Pons (tissue), 1 donor: ENCODE measurements around the gene XRRA1.
A peak's percentile ranks its signal among the peaks of the same experiment; 100 is the strongest.
"Not testable (repeated sequence)": the region's sequence is repeated elsewhere in the genome, so short reads cannot be mapped to it uniquely, and the experiment has no call there.

Experiments
- DNase-seq: peaks from one replicate; pipeline ENCODE4 v3.0.0-alpha.2; 2016; ENCODE audit warnings: low spot score

The XRRA1 gene

GRCh38 chr11:74826901-74827300 lies 122.0 kb downstream of the XRRA1 start:
- DNase-seq, result no peak

DNA sequence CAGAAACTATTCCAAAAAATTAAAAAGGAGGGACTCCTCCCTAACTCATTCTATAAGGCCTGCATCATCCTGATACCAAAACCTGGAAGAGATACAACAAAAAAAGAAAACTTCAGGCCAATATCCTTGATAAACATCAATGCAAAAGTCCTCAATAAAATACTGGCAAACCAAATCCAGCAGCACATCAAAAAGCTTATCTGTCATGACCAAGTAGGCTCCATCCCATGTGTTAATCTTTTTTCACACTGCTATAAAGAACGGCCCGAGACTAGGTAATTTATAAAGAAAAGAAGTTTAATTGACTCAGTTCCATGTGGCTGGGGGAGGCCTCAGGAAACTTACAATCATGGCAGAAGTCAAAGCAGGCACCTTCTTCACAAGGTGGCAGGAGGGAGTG lies 123.3 kb downstream of the XRRA1 start:
- not testable (repeated sequence) for DNase-seq

GRCh38 chr11:74824285-74824982 lies 124.5 kb downstream of the XRRA1 start:
- no peak for DNase-seq

GRCh38 chr11:74822170-74822569 lies 126.7 kb downstream of the XRRA1 start:
- peak; percentile 89 for DNase-seq

DNA sequence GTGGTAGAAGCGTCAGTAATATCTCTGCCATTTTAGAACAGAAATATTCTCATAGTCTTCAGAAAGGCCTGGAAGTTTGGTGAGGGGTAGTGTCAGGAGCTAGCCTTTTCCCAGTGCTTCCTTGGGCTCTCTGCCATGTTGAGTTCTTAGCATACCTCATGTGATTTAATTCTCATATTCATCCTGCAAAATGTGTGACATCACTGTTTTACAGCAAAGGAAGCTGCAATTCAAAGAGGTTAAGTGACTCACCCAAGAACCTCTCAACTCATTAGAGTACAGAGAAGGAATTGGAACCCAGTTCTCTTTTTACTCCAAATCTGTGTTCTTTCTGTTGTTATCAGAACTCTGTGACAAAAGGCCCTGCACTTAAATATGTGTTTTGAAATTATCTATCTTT lies 128.1 kb downstream of the XRRA1 start:
- DNase-seq, result no peak

DNA sequence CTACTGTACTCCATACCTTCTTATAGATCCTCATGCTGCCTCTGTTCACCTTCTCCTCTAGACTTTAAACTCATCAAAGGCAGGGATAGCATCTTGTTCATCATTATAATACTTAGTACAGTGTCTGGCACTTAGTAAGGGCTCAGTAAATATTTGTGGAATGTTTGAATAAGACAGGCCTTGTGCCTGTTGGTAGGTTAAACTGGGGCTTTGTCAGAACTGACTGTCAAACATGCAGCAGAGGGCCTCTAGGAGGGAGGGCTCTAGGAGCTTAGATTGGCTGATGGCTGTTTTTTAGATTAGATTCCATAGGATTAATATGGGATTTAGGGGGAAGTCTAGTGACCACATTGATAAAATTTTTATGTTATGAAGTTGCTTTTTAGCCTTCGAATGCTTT lies 129.5 kb downstream of the XRRA1 start:
- no peak for DNase-seq

DNA sequence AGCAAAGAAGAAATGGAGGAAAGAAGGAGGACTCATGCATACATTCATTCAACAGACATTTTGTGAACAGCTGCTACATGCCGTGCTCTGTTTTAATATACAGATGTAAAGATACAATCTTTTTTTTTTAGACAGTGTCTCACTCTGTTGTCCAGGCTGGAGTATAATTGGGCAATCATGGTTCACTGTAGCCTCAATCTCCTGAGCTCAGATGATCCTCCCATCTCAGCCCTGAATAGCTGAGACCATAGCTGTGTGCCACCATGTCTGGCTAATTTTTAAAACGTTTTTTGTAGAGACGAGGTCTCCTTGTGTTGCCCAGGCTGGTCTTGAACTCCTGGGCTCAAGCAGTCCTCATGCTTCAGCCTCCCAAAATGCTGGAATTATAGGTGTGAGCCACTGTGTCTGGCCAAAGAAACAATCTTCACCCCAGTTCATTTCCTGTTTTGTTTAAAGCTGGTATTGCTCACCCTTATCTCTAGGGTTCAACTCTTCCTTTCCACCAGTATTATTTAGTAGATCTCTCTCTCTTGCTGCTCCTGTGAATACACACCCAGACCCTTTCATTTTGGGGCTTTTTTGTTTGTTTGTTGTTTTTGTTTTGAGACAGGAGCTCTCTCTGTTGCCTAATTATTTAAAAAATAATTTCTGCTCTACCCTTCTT lies 130.5 kb downstream of the XRRA1 start:
- no peak for DNase-seq

DNA sequence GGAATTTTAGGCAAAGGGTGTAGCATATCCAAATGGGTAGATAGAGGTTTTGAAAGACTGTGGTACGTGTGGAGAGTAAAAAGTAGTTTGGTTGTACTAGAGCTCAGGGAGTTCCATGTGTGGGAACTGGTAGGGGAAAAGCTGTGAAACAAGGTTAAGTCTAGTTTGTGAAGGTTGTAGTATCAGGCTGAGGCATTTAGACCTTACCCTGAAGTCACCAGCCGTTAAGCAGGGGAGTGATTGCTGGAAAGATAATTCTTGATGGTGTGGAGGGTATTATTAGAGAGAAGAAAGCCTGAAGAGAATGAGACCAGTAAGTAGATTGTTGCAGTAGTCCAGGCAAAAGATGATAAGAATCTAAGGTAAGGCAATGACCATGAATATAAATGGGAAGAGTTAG lies 132.2 kb downstream of the XRRA1 start:
- no peak for DNase-seq

GRCh38 chr11:74815966-74816365 lies 132.9 kb downstream of the XRRA1 start:
- peak; percentile 71 for DNase-seq

DNA sequence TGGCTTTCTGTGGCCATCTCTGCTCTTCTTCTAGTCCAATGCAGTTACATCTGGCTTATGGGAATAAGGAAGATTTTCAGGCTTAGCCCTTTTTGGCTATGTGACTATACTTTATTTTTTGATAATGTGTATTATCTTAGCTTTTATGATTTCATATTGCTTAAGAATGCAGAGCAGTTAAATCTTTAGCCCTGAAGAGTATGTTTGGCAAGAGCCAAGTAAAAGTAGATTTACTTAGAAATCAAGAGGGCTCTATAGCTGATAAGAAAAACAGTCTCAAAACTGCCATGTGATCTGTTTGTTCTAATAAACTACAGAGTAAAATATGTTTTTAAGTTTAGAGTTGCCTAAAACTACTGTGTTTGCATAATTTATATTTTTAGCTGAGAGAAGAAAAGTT lies 139.1 kb downstream of the XRRA1 start:
- DNase-seq, result no peak

DNA sequence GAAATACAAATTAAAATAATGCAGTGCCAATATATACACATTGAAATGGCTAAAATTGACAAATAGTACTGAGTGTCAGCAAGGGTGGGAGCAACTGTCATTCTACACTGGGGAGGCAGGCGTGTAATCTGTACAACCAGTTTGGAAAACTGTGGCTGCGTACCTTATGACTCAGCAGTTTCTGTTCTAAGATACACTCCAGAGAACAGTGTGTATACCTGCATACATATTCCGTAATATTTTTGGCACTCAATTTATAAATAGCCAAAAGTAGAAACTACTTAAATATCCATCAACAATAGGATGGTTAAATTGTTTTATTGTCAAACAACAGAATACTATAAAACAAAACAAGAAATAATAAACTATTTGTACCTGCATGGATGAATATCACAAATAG lies 142.6 kb downstream of the XRRA1 start:
- DNase-seq, result no peak

- no peak for DNase-seq
These were observed 157.4 kb downstream of the XRRA1 start for GRCh38 chr11:74791333-74792100.
